HCT116 (cell line): ENCODE results near the gene ALDH1A1. TPM values are rescaled to one million over a fixed set of nuclear protein-coding genes. Genes with fewer than 3 reads are reported as not detected.

Source experiments
- ATAC-seq: fragments of 200-7000 bp; cut with Tn5 transposase; 2 replicates; pipeline ENCODE4 v1.9.1; 2020; ENCODE audit warnings: mild to moderate bottlenecking, moderate library complexity
- BruUV-seq: library from RNA; stranded (reverse); fragments of 400-500 nt; replicated peaks from 2 replicates; lab custom pipeline; 2021; lab: Mats Ljungman, UMichigan
- CTCF ChIA-PET: fragments of 300-600 bp; sonication (Branson Sonifier 250); formaldehyde crosslinking; loops from one replicate; lab custom pipeline; 2021; ENCODE audit warnings: antibody characterized with exemption; lab: Charles Lee
- POLR2A ChIA-PET: fragments of 300-600, 350-600 bp; sonication (Branson Sonifier 250); formaldehyde crosslinking; loops from one replicate; lab custom pipeline; 2021; ENCODE audit warnings: antibody characterized with exemption; lab: Charles Lee
- RAD21 ChIA-PET, 2 experiments: fragments of 300-600 bp; sonication (Branson Sonifier 250); formaldehyde crosslinking; loops; one replicate each; lab custom pipeline; 2023; ENCODE audit warnings: low total read pairs in 2 of 2; ENCODE audit not compliant: uncharacterized antibody in 2 of 2, unreplicated experiment in 2 of 2, low non-redundant PET in 1 of 2; lab: Charles Lee
- DNase-seq: peaks from one replicate; pipeline ENCODE4 v3.0.0-alpha.2; 2010; ENCODE audit warnings: low read depth, low spot score
- H2AFZ ChIP-seq: fragments of 200-600 bp; shearing (Covaris generic), sonication (generic); 2 replicates; pipeline ENCODE4 v1.6.1; 2017; ENCODE audit warnings: low read depth, mixed run types, mixed read lengths, antibody characterized with exemption, low read length; ENCODE audit not compliant: poor library complexity, severe bottlenecking
- H3K27ac ChIP-seq: 2 replicates; pipeline ENCODE4 v1.5.1; 2012; ENCODE audit warnings: low read depth, low read length
- H3K27me3 ChIP-seq: fragments of 200-600 bp; sonication (generic); 2 replicates; pipeline ENCODE4 v1.6.1; 2016; ENCODE audit warnings: mixed run types, low read length, mixed read lengths; ENCODE audit not compliant: insufficient read depth
- H3K36me3 ChIP-seq, 2 experiments: fragments of 200-500 bp in 1 of 2; fragments of 200-600 bp in 1 of 2; sonication (Bioruptor generic) in 1 of 2; sonication (generic) in 1 of 2; 2 replicates each; pipeline versions ENCODE4 v1.5.1 to v1.6.1; 2014 to 2016; ENCODE audit warnings: low read length in 2 of 2, inconsistent platforms in 1 of 2, mixed read lengths in 1 of 2, mixed run types in 1 of 2; ENCODE audit not compliant: insufficient read depth in 2 of 2, control insufficient read depth in 1 of 2
- H3K4me1 ChIP-seq, 2 experiments: fragments of 200-600 bp in 1 of 2; sonication (generic) in 1 of 2; 2 replicates each; pipeline versions ENCODE4 v1.5.1 to v1.6.1; 2012 to 2017; ENCODE audit warnings: low read length in 2 of 2, inconsistent platforms in 1 of 2, mild to moderate bottlenecking in 1 of 2, mixed read lengths in 1 of 2, mixed run types in 1 of 2, moderate library complexity in 1 of 2; ENCODE audit not compliant: insufficient read depth in 2 of 2, control insufficient read depth in 1 of 2
- H3K4me2 ChIP-seq: fragments of 200-600 bp; sonication (generic); 2 replicates; pipeline ENCODE4 v1.6.1; 2017; ENCODE audit warnings: mixed run types, low read length, mixed read lengths
- H3K4me3 ChIP-seq, 2 experiments: fragments of 200-600 bp in 1 of 2; sonication (generic) in 1 of 2; replicated peaks in 1 of 2; 2 replicates each; pipeline ENCODE4 v1.5.1; 2011 to 2016; ENCODE audit warnings: low read length in 2 of 2, control low read depth in 1 of 2, low read depth in 1 of 2, mild to moderate bottlenecking in 1 of 2, mixed read lengths in 1 of 2, mixed run types in 1 of 2
- H3K79me2 ChIP-seq: fragments of 200-600 bp; sonication (generic); 2 replicates; pipeline ENCODE4 v1.6.1; 2017; ENCODE audit warnings: mild to moderate bottlenecking, mixed run types, low read length, moderate library complexity, mixed read lengths; ENCODE audit not compliant: insufficient read depth
- H3K9ac ChIP-seq: fragments of 200-600 bp; sonication (generic); 2 replicates; pipeline ENCODE4 v1.6.1; 2016; ENCODE audit warnings: low read length, mixed read lengths
- H3K9me2 ChIP-seq: fragments of 200-600 bp; sonication (generic), shearing (Covaris generic); 2 replicates; pipeline ENCODE4 v1.6.1; 2017; ENCODE audit warnings: mixed run types, mild to moderate bottlenecking, moderate library complexity; ENCODE audit not compliant: insufficient read depth
- H3K9me3 ChIP-seq, 2 experiments: fragments of 200-500 bp in 1 of 2; fragments of 200-600 bp in 1 of 2; sonication (Bioruptor generic) in 1 of 2; sonication (generic) in 1 of 2; 2 replicates each; pipeline ENCODE4 v1.6.1; 2014 to 2017; ENCODE audit warnings: low read length in 2 of 2, mixed read lengths in 2 of 2, inconsistent platforms in 1 of 2, low read depth in 1 of 2, mild to moderate bottlenecking in 1 of 2, mixed run types in 1 of 2, moderate library complexity in 1 of 2; ENCODE audit not compliant: control insufficient read depth in 1 of 2, insufficient read depth in 1 of 2
- H4K20me1 ChIP-seq: fragments of 200-600 bp; sonication (generic), shearing (Covaris generic); 2 replicates; pipeline ENCODE4 v1.6.1; 2017; ENCODE audit warnings: mixed run types, mild to moderate bottlenecking, moderate library complexity; ENCODE audit not compliant: insufficient read depth
- CBX3 ChIP-seq: IDR thresholded peaks from 2 replicates; pipeline ENCODE4 v1.6.1; 2012; ENCODE audit warnings: low read depth
- EGR1 ChIP-seq: IDR thresholded peaks from 2 replicates; pipeline ENCODE4 v1.6.1; 2012; ENCODE audit warnings: low read depth
- EZH2 ChIP-seq: fragments of 200-600 bp; sonication (generic); IDR thresholded peaks from 2 replicates; pipeline ENCODE4 v1.6.1; 2017; ENCODE audit warnings: antibody characterized with exemption, mixed run types
- EZH2phosphoT487 ChIP-seq: fragments of 200-600 bp; IDR thresholded peaks from 2 replicates; pipeline ENCODE4 v1.6.1; 2018; ENCODE audit warnings: antibody characterized with exemption, borderline replicate concordance
- FOSL1 ChIP-seq: IDR thresholded peaks from 2 replicates; pipeline ENCODE4 v1.6.1; 2012; ENCODE audit warnings: low read depth
- POLR2A ChIP-seq: IDR thresholded peaks from 2 replicates; pipeline ENCODE4 v1.7.0; 2011; ENCODE audit warnings: borderline replicate concordance; ENCODE audit not compliant: insufficient read depth, insufficient read length; ENCODE audit errors: extremely low read depth
- POLR2AphosphoS5 ChIP-seq: IDR thresholded peaks from 2 replicates; pipeline ENCODE4 v1.6.1; 2011; ENCODE audit warnings: mild to moderate bottlenecking, low read depth, low read length, moderate library complexity
- SIN3A ChIP-seq: IDR thresholded peaks from 2 replicates; pipeline ENCODE4 v1.6.1; 2012; ENCODE audit warnings: low read depth
- SRF ChIP-seq: IDR thresholded peaks from 2 replicates; pipeline ENCODE4 v1.6.1; 2012; ENCODE audit warnings: low read depth
- ZNF274 ChIP-seq: fragments of 200-500 bp; sonication (Bioruptor generic); IDR thresholded peaks from 2 replicates; pipeline ENCODE4 v1.6.1; 2014; ENCODE audit warnings: mild to moderate bottlenecking, low read depth, low read length, inconsistent platforms
- intact Hi-C: fragments of 100-400 bp; cut with micrococcal nuclease; formaldehyde crosslinking; loops from 2 replicates; pipeline ENCODE4 v1.10.0; 2022
- total RNA-seq: library from RNA; stranded (reverse); gene quantifications from one replicate; pipeline ENCODE4 v1.2.1, GENCODE V29; 2021; ENCODE audit not compliant: unreplicated experiment
- TF ChIP-seq, protein P1 (sequence below): IDR thresholded peaks from 2 replicates; pipeline ENCODE4 v1.6.1; 2012
- TF ChIP-seq, protein P2 (sequence below), 3 experiments: fragments of 200-600 bp in 1 of 3; sonication (generic) in 1 of 3; IDR thresholded peaks in 2 of 3; conservative IDR thresholded peaks in 1 of 3; 2 replicates each; pipeline ENCODE4 v1.5.1; 2012 to 2017; ENCODE audit warnings: low read depth in 2 of 3, low read length in 2 of 3, antibody characterized with exemption in 1 of 3, borderline replicate concordance in 1 of 3, control low read depth in 1 of 3, mild to moderate bottlenecking in 1 of 3, mixed read lengths in 1 of 3, mixed run types in 1 of 3, moderate library complexity in 1 of 3; ENCODE audit not compliant: insufficient read depth in 1 of 3

ALDH1A1 gene
- total RNA-seq, 1 experiment from 2014 or later, result 0.44 TPM

- ChIA-PET CTCF (no interaction called here), POLR2A (no interaction called here), RAD21 (no interaction called here)
- Histone ChIP-seq H2AFZ (no peak overlapping the region), H3K9ac (no peak overlapping the region), H4K20me1 (no peaks in the 10 kb centered on the region), H3K79me2 (no peaks in the 10 kb centered on the region), H3K9me2 (0 out of 2 replicates have a peak, but pooled peaks cover 3% of the 10 kb centered on the region), H3K27ac (no peak overlapping the region), H3K4me1 (no peaks in the 10 kb centered on the region), H3K4me2 (no peak overlapping the region), H3K36me3 (no peaks in the 10 kb centered on the region), H3K9me3 (no peaks in the 10 kb centered on the region), H3K4me3 (no peak overlapping the region), H3K27me3 (no peaks in the 10 kb centered on the region)
- ATAC-seq (no peak), DNase-seq (no peak)
- intact Hi-C loops, result no loop called here
- TF ChIP-seq POLR2A, result no peak
- TF ChIP-seq SIN3A, result no peak
- no peak for TF ChIP-seq EZH2
- TF ChIP-seq, protein P1, sequence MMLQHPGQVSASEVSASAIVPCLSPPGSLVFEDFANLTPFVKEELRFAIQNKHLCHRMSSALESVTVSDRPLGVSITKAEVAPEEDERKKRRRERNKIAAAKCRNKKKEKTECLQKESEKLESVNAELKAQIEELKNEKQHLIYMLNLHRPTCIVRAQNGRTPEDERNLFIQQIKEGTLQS, result no peak
- TF ChIP-seq, protein P2, sequence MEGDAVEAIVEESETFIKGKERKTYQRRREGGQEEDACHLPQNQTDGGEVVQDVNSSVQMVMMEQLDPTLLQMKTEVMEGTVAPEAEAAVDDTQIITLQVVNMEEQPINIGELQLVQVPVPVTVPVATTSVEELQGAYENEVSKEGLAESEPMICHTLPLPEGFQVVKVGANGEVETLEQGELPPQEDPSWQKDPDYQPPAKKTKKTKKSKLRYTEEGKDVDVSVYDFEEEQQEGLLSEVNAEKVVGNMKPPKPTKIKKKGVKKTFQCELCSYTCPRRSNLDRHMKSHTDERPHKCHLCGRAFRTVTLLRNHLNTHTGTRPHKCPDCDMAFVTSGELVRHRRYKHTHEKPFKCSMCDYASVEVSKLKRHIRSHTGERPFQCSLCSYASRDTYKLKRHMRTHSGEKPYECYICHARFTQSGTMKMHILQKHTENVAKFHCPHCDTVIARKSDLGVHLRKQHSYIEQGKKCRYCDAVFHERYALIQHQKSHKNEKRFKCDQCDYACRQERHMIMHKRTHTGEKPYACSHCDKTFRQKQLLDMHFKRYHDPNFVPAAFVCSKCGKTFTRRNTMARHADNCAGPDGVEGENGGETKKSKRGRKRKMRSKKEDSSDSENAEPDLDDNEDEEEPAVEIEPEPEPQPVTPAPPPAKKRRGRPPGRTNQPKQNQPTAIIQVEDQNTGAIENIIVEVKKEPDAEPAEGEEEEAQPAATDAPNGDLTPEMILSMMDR (IDR thresholded peaks at IDR 0.05 in 2 of 3, conservative IDR thresholded peaks at IDR 0.05 in 1 of 3; ENCODE audit: borderline replicate concordance in 1 of 3, insufficient read depth in 1 of 3, low read depth in 2 of 3, low read length in 2 of 3), result no peak
- no peak for TF ChIP-seq POLR2AphosphoS5
- no peak for TF ChIP-seq EZH2phosphoT487
- TF ChIP-seq ZNF274, result no peak
- TF ChIP-seq SRF, result no peak
- TF ChIP-seq FOSL1, result no peak
- no peak for TF ChIP-seq EGR1
- TF ChIP-seq CBX3, result no peak
- BruUV-seq, result no TSS peak
Measured at GRCh38 chr9:72911247-72911775, 41.5 kb downstream of the ALDH1A1 start.
